Measurements from ENCODE around the gene C14orf132.

GRCh38 chr14:96105089-96105925 lies 66.1 kb downstream of the C14orf132 start:
- no peak for TF ChIP-seq SUZ12 (IDR thresholded peaks at IDR 0.05; ENCODE audit: extremely low read depth, insufficient read depth, insufficient read length)
- no peak for TF ChIP-seq ZNF274 (IDR thresholded peaks at IDR 0.05; ENCODE audit: low read depth, low read length)
- no peak for TF ChIP-seq YY1 (IDR thresholded peaks at IDR 0.05; ENCODE audit: insufficient read depth, insufficient read length)
